HG02610 (cell line): ENCODE measurements around the gene DPP9.
"Not testable (repeated sequence)": the region's sequence is repeated elsewhere in the genome, so short reads cannot be mapped to it uniquely, and the experiment has no call there.

Experiments used
- ATAC-seq: cut with Tn5 transposase; IDR thresholded peaks from one replicate; pipeline ENCODE4 v1.9.1; 2021; ENCODE audit warnings: mild to moderate bottlenecking, moderate library complexity; ENCODE audit not compliant: unreplicated experiment

The DPP9 gene

GRCh38 chr19:4691373-4691772, 32.3 kb downstream of the DPP9 start:
- no peak for ATAC-seq

- ATAC-seq: no peak
Observed at GRCh38 chr19:4690361-4690760, 33.3 kb downstream of the DPP9 start.

DNA sequence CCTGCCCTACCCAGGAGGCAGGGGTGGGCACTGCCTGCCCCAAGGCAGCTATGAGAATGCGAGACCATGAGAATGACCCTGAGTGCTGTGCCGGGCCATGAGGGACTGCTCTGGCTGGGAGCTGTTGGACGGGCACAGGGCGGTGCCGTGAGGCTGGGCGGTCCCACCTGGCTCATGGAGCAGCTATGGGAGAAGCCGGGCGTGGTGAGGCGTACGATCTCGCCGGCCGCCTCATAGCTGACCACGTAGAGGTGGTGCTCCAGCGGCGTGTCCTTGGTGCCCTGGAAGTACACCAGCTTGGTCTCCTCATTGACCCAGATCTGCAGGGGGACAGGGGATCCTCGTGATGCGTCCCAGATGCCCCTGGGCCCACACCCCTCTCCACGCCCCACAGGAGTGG, 34.2 kb downstream of the DPP9 start:
- ATAC-seq: no peak

- ATAC-seq: no peak
Observed at GRCh38 chr19:4688587-4688986, 35.1 kb downstream of the DPP9 start.

GRCh38 chr19:4687396-4687795, 36.2 kb downstream of the DPP9 start:
- no peak for ATAC-seq

DNA sequence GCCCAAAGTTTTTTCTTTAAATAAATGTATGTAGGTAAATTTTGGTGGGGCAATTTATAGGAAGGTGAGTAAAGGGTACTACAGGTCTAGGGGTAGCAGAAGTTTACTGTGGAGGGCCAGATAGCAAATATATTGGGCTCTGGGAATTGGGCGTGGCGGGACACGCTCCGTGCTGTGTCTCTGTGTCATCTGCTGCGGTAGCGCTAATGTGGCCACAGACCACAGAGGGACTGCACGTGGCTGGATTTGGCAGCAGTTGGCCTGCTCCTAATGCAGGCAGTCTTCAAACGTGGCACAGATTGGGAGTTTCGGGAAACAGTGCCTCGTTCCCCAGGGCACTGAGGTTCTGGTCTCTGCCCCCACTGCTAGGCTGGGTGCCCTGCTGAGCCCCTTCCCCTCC, 36.9 kb downstream of the DPP9 start:
- ATAC-seq: no peak

- ATAC-seq: no peak
Observed at GRCh38 chr19:4684312-4685095, 39.1 kb downstream of the DPP9 start.

- no peak for ATAC-seq
Observed at GRCh38 chr19:4682417-4683200, 41.0 kb downstream of the DPP9 start.

DNA sequence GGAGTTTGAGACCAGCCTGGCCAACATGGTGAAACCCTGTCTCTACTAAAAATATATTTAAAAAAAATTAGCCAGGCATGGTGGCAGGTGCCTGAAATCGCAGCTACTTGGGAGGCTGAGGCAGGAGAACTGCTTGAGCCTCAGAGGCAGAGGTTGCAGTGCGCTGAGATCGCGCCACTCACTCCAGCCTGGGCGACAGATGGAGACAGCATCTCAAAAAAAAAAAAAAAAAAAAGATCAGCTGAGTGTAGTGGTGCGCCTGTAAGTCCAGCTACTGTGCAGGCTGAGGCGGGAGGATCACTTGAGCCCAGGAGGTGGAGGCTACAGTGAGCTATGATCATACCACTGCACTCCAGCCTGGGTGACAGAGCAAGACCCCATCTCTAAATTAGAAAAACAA, 43.6 kb downstream of the DPP9 start:
- not testable (repeated sequence) for ATAC-seq

- no peak for ATAC-seq
Observed at GRCh38 chr19:4678881-4679790, 44.5 kb downstream of the DPP9 start.

DNA sequence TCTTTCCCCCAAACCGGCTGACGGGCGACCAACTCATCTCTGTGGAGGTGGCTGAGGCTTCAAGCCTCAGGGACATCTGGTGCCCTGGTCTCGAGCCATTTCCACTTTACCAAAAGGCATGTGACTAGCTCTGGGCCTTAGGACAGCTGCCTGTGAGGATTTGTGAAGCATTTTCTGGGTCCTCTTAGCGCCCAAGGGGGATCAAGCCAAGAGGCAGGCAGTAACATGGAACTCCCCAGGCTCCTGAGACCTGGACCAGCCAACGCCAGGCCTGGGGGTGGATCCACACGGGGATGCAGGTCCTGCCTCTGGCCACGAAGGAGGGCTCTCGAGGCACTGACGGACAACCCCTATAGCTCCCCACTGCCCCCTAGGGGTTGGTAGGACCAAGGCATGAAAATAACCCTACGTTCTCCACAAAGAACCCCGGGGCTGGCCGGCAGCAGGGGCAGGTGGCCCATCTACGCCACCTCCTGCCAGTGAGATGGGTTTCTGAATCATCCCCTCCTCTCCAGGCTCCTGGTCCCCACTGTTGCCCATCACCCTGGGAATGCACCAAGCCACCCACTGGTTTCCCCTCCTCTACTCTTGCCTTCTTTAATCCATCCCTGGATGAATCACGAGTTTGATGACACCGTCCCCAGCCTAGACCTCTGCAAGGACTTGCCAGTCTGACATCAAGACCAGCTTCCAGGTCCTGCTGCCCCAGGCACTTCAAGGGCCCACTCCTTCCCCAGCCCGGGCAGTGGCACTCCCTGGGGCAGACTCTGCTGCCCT, 46.5 kb downstream of the DPP9 start:
- ATAC-seq: no peak

DNA sequence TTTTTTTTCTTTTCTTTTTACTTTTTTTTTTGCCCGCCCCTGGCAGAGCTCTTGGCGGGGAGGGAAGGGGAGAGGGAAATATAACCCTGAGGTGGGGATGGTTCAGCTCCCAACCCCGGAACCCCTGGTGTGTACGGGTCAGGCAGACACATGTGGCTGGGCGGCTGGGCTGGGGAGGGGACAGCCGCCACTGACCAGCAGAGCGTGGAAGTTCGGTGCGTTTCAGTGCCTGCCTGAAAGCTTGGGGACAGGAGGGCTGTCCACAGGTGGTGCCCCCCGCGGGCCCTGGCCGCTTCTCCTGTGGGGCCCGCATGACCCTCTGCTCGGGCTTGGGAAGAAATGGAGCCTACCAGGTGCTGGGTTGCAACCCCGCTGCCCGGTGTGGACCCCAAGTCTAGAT, 48.3 kb downstream of the DPP9 start:
- ATAC-seq: no peak

DNA sequence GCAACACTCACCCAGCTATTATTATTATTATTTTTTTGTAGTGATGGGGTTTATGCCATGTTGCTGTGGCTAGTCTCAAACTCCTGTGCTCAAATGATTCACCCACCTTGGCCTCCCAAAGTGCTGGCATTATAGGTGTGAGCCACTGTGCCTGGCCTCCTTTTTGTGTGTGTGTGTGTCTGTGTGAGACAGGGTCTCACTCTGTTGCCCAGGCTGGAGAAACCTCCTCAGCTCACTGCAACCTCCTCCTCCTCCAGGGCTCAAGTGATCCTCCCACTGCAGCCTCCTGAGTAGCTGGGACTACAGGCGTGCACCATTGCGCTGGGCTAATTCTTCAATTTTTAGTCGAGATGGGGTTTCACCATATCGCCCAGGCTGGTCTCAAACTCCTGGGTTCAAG, 49.9 kb downstream of the DPP9 start:
- no peak for ATAC-seq

DNA sequence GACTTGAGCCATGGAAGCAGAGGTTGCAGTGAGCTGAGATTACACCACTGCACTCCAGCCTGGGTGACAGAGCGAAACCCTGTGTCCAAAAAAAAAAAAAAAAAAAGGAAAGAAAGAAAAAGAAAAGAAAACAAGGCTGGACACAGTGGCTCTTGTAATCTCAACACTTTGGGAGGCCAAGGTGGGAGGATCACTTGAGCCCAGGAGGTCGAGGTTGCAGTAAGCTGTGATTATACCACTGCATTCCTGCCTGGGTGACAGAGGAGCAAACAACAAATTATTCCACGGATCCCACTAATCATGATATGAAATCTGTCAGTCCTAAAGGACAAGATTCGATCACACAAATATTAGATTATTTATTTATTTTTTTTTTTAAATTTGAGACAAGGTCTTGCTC, 50.4 kb downstream of the DPP9 start:
- ATAC-seq: no peak

- no peak for ATAC-seq
Observed at GRCh38 chr19:4671185-4671851, 52.3 kb downstream of the DPP9 start.

- ATAC-seq: peak; percentile 91
Observed at GRCh38 chr19:4669723-4670480, 53.7 kb downstream of the DPP9 start, which contains the start of gene MYDGF. TSS of gene MYDGF (minus strand) at chr19:4670342. CDS start at chr19:4670334, 8 bp downstream.

DNA sequence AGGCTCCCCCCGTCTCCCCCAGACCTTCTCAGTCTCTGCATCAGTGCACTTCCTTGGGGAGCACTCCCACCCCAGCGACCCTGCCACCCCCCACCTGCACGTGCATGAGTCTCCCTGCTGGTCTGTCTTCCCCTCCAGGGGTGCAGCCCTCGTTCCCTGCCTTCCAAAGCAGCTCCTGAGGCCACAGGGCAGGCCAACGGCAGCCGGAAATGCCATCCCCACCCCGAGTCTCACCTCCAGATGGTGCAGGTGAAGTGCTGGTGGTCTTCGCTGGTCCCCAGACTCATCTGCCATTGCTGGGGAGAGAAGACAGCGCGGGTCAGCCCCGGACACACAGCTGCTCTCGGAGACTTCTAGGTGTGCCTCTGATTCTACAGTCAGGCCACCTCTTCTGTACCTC, 59.0 kb downstream of the DPP9 start:
- no peak for ATAC-seq

DNA sequence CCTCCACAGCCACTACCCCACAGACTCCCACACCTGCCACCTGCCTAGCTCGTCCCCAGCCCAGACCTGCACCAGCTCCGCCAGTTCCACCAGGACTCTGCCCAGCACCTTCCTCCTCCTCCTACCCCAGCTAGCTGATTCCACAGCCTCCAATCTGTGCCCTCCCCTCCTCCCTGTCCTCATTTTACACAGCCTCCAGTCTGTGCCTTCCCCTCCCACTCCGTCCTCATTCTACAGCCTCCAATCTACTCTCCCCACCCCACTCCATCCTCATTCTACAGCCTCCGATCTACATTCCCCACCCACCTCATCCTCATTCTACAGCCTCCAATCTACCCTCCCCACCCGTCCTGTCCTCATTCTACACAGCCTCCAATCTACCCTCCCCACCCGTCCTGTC, 60.8 kb downstream of the DPP9 start:
- ATAC-seq: no peak

GRCh38 chr19:4662020-4662695, 61.5 kb downstream of the DPP9 start:
- no peak for ATAC-seq
